T-helper 1 cell treated with Interleukin-12 subunit alpha and Interleukin-12 subunit beta and Interleukin-4 antibody, amounts not matched to agents 30 ng/mL and 1 ng/mL, for 36 hours (primary cell): Measurements from ENCODE around the gene AAMP. TPM values are rescaled to one million over a fixed set of nuclear protein-coding genes. Genes with fewer than 3 reads are reported as not detected.

ENCODE experiments used
- intact Hi-C: fragments of 100-400 bp; cut with micrococcal nuclease; formaldehyde crosslinking; loops from one replicate; pipeline ENCODE4 v1.15.1; 2024
- total RNA-seq: library from RNA; stranded (reverse); gene quantifications from 2 replicates; pipeline ENCODE4 v1.2.3, GENCODE V29; 2022

The AAMP gene
- total RNA-seq, 1 donor from 2014 or later: 64.1 TPM

DNA sequence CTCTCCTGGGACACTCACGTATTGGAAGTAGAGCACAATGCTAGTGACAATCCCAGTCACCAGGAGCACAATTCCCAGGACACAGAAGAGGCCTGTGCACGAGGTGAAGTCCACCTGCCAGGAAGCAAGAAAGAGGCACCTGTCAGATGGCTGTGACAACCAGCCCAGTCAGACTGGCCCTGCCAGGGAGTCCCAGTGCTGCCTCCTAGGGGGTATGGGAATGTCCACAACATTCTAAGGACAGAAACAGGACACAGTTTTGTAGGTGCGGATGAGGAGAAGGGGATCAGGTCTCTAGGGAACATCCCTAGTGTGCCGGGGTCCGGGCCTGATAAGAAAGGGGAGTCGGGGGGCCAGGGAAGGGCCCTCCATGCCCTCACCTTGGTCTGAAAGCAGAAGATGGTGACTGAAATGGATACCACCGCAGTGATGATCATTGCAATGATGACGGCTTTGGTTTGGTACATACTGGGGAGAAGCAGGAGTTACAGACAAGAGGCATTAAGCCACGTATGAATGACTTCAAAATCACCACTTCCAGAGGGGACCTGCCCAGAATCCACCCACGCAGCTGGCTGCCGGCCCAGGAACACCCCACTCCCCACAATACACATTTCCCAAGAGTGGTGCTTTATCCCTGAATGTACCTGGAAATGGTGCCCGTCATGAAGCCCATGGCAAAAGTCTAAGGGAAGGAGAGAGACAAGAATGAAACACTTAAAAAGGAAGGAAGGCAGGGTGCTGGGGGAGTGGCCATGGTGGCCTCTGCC is 7.2 kb upstream of the AAMP start:
- intact Hi-C loops: no loop called here

GRCh38 chr2:218275371-218276072 is 5.6 kb upstream of the AAMP start:
- intact Hi-C loops: no loop called here

DNA sequence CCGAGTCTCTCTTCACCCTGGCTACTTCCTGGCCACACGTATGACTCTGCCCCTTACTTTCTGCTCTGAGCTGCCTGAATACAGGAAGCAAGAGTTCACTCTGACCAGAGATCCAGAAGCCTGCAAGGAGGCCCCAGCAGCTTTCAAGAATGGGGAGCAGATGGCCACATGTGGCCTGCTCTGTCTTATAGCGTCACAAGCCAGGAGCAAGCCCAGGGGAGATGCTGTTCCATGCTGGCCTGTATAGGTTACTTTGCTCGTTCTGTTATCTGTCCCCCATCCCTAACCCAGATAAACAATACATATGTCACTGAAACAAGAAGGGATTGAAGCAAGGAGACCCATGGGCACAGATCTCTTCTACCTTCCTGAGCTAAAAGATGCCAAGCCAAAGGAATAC is 4.6 kb upstream of the AAMP start:
- intact Hi-C loops: loop anchor here (5.0 kb wide), 2 partner anchors 1268 to 1777 kb away; partner anchors contain the start of genes CHPF, RPL37A and TMEM198

- intact Hi-C loops: loop anchor here (5.0 kb wide), 2 partner anchors 1268 to 1777 kb away; partner anchors contain the start of genes CHPF, RPL37A and TMEM198
These were observed 3.9 kb upstream of the AAMP start for GRCh38 chr2:218273908-218274249.

DNA sequence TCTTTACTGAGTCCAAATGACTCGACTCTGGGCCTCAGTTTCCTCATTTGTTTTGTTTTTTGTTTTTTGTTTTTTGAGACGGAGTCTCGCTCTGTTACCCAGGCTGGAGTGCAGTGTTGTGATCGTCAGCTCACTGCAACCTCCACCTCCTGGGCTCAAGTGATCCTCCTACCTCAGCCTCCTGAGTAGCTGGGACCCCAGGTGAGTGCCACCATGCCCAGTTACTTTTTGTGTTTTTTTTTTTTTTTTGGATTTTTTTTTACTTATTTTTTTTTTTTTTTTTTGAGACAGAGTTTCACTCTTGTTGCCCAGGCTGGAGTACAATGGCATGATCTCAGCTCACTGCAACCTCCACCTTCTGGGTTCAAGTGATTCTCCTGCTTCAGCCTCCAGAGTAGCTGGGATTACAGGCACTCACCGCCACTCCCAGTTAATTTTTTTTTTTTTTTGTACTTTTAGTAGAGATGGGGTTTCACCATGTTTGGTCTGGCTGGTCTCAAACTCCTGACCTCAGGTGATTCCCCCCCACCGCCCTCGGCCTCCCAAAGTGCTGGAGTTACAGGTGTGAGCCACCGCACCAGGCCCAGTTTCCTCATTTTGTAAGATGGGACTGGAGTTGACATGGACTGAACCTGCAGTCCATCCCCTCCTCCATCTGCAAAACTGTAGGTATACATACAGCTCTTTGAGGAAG is 3.4 kb upstream of the AAMP start:
- intact Hi-C loops: loop anchor here (5.0 kb wide), 2 partner anchors 1269 to 1776 kb away; partner anchors contain the start of genes CHPF, RPL37A and TMEM198

- intact Hi-C loops: loop anchor here (1.0 to 5.0 kb wide), 8 partner anchors 20 to 1775 kb away; partner anchors contain the start of genes CATIP, CHPF, RPL37A and TMBIM1
These were observed 2.7 kb upstream of the AAMP start for GRCh38 chr2:218272531-218273212.

GRCh38 chr2:218271865-218272530 is 2.1 kb upstream of the AAMP start:
- intact Hi-C loops: loop anchor here (1.0 to 5.0 kb wide), 9 partner anchors 20 to 1775 kb away; partner anchors contain the start of genes CATIP, CHPF, RPL37A and TMBIM1

DNA sequence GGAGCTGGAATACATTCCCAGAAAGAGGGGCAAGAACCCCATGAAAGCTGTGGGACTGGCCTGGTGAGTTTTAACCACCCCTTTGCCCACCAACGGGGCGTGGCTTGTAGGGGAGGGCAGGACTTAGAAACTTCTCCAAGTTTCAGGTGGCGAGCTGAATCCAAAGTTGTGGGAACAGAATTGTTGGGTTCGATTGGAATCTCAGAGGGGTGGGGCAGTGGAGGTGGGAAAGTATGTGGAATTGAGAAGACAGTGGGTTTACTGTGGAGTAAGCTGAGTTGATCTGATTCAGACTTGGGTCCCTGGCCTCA is 1.5 kb upstream of the AAMP start:
- intact Hi-C loops: loop anchor here (2.0 to 5.0 kb wide), 3 partner anchors 981 to 1774 kb away; partner anchors contain the start of genes CHPF, RPL37A, TMEM198 and TUBA4A

- intact Hi-C loops: loop anchor here (1.0 to 5.0 kb wide), 20 partner anchors 14 to 1859 kb away; partner anchors contain the start of genes ANKZF1, ARPC2, ATG9A and BCS1L
These were observed 967 bp upstream of the AAMP start for GRCh38 chr2:218270721-218271486.

- intact Hi-C loops: no loop called here
These were observed 2.7 kb downstream of the AAMP start for GRCh38 chr2:218267259-218267658.

DNA sequence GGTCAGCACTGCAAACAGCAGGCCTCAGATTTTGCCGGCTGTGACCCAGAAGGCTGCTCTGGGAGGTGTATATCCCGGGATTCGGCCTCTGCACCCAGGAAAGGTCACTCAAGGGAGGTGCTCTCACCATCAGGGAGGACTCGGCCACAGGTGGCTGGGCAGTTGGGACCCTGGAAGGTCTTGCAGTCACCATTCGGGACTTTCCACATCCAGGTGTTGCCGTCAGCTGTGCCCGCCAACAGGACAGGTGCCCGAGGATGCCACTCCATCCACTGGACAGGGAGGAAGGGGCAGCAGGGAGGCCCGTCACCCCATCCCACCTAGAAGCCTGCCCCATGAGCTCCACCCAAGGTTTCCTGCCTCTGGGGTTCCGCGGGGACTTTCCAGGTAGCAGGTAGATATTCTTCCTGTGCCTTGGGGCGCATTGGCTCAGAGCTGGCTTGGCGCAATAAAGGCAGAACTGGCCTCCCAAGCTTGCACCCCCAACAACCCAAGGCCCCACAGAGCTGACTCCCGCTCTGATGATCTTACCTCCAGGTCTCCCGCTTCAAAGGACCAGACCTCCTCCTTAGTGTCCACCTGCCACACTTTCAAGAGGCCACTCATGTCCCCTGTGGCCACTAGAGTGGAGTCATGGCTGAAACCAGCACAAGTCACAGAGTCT is 3.5 kb downstream of the AAMP start:
- intact Hi-C loops: no loop called here

GRCh38 chr2:218265626-218266025 is 4.3 kb downstream of the AAMP start:
- intact Hi-C loops: no loop called here

- intact Hi-C loops: no loop called here
These were observed 5.0 kb downstream of the AAMP start for GRCh38 chr2:218264773-218265561.

DNA sequence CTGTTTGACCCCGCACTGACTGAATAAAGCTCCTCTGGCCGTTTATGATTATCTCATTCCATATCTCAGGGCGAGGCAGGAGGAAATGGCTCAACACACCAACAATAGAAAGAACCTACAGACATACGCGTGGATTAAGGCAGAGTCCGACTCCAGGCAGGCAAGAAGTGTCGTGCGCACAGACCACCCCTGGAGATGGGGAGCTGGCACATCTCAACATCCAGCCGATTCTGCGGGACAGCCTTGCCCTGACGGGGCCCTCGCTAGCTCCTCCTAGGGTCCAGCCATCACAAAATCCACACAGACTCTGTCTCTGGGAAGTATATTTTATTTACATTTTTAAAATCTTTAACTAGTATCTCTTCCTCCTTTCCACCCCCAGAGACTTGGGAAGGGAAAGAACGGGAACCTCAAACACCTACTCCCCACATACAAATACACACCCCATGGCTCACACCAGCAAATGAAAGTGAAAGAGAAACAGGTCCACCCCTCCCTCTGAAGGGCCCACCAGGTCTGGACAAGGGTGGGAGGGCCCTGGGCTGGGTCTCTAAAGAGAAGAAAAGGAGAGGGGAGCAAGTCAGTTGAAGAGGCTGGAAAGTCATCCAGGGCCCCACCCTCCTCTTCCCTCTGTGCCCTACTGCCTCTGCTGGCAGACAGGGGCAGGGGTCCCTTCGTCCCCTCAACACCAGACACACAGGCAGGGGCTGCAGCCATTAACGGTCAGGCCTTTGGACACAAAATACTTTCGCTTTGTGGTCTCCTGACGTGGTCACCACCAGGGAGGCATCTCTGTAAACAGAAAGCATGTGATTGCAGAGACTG is 5.9 kb downstream of the AAMP start:
- intact Hi-C loops: no loop called here

DNA sequence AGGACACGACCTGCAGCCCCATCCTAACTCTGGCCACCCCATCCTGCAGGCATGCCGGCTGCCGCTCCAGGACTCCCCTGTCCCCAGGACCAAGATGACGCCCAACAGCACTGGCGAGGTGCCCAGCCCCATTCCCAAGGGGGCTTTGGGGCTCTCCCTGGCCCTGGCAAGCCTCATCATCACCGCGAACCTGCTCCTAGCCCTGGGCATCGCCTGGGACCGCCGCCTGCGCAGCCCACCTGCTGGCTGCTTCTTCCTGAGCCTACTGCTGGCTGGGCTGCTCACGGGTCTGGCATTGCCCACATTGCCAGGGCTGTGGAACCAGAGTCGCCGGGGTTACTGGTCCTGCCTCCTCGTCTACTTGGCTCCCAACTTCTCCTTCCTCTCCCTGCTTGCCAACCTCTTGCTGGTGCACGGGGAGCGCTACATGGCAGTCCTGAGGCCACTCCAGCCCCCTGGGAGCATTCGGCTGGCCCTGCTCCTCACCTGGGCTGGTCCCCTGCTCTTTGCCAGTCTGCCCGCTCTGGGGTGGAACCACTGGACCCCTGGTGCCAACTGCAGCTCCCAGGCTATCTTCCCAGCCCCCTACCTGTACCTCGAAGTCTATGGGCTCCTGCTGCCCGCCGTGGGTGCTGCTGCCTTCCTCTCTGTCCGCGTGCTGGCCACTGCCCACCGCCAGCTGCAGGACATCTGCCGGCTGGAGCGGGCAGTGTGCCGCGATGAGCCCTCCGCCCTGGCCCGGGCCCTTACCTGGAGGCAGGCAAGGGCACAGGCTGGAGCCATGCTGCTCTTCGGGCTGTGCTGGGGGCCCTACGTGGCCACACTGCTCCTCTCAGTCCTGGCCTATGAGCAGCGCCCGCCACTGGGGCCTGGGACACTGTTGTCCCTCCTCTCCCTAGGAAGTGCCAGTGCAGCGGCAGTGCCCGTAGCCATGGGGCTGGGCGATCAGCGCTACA is 7.0 kb downstream of the AAMP start:
- intact Hi-C loops: no loop called here

DNA sequence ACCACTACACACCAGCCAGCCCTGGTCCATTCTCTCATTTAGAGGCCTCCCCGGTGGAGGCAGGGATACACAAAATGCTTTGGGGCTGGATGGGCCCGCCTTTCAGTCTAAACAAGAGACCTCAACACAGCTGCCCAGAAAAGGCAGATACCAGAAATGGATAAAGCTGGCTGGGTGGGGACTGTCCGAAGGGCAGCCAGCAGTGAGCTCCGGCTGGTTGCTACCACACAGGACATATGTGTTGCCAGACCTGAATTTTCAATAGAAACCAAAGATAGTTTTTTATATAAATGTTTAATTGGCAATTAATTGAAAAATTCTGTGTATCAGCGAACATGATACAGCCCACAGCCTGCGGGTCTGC is 7.7 kb downstream of the AAMP start:
- intact Hi-C loops: no loop called here
